ENCODE data around the gene TBXT.
"Not testable (repeated sequence)": the region's sequence is repeated elsewhere in the genome, so short reads cannot be mapped to it uniquely, and the experiment has no call there.

Gene TBXT

GRCh38 chr6:166169549-166170421 lies 2.1 kb upstream of the TBXT start:
- ATAC-seq = no peak

GRCh38 chr6:166168616-166169548 lies 1.2 kb upstream of the TBXT start:
- ATAC-seq = no peak

- no peak for ATAC-seq
Measured at GRCh38 chr6:166167258-166167731, 356 bp downstream of the TBXT start.

GRCh38 chr6:166166314-166167257 lies 1.1 kb downstream of the TBXT start:
- no peak for ATAC-seq

- ATAC-seq = no peak
Measured at GRCh38 chr6:166165558-166166313, 1.9 kb downstream of the TBXT start.

- ATAC-seq = peak; percentile 56 to 68
Measured at GRCh38 chr6:166162599-166163342, 4.9 kb downstream of the TBXT start.

GRCh38 chr6:166157930-166158617 lies 9.6 kb downstream of the TBXT start:
- ATAC-seq = no peak

- ATAC-seq = no peak
Measured at GRCh38 chr6:166156942-166157341, 10.7 kb downstream of the TBXT start.

GRCh38 chr6:166153966-166154365 lies 13.7 kb downstream of the TBXT start:
- ATAC-seq = no peak

GRCh38 chr6:166152660-166153059 lies 15.0 kb downstream of the TBXT start:
- no peak for ATAC-seq

GRCh38 chr6:166151798-166152197 lies 15.9 kb downstream of the TBXT start:
- ATAC-seq = no peak

GRCh38 chr6:166145751-166146150 lies 21.9 kb downstream of the TBXT start:
- ATAC-seq = no peak

- ATAC-seq = no peak
Measured at GRCh38 chr6:166143011-166143410, 24.6 kb downstream of the TBXT start.

- ATAC-seq = no peak
Measured at GRCh38 chr6:166127624-166128472, 39.8 kb downstream of the TBXT start.

GRCh38 chr6:166123115-166123514 lies 44.5 kb downstream of the TBXT start:
- ATAC-seq = not testable (repeated sequence)

- ATAC-seq = no peak
Measured at GRCh38 chr6:166121726-166122125, 45.9 kb downstream of the TBXT start.

- no peak for ATAC-seq
Measured at GRCh38 chr6:166119116-166119911, 48.3 kb downstream of the TBXT start.

- no peak for ATAC-seq
Measured at GRCh38 chr6:166115609-166116008, 52.0 kb downstream of the TBXT start.
